Inflammatory macrophage treated with lipopolysaccharide for 1 hour (primary cell): ENCODE data around the gene PARL.

Experiments used
- DNase-seq, 2 donors: peaks; one replicate each; pipeline ENCODE4 v3.0.0-alpha.2; 2020 to 2022

Gene PARL

DNA sequence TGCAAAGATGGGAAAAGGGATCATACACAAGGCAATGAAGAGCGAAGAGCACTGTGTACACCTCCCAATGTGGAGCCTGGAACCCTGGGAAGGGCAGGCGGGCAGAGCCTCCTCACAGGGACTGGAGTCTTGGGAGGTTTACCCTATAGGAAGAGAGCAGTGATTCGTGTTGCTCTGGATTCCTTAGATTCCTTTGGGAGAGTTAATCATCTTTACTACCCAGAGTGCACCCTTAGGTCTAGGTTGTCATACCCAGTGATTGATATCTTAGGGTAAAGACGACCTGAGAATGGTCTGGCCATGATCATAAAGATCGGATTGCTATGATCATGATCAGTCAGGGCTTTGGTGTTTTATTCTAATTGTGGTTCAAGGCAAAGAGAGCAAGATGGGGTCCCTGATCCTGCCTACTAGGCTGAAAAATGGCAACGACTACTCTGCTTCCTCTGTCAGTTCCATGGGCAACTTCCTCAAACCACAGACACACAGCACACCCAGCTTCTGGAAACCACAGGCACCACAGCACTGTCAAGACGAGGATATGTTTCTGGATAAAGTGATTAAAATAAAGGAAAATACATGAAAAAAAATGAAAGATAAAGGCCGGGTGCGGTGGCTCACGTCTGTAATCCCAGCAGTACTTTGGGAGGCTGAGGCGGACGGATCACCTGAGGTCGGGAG is 38.9 kb downstream of the PARL start:
- DNase-seq = peak; percentile 23 to 37

DNA sequence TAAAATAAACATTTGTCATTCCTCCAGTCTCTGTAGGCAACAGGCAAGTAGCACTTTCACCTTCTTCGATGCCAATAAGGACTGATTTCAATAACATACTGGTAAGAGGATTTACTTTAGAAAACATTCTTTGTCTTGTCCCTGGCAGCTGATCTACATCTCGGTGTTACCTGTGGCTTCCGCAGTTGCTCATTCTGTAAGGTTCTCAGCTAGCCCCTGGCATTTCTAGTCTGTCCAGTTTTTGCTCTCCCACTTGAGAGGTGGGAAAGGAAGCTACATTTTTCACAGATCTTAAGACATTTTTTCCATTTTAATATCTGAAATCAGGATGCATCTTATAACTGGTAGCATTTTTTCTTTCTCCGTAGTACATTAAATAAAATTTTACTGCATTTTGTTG is 39.6 kb downstream of the PARL start:
- no peak for DNase-seq

DNA sequence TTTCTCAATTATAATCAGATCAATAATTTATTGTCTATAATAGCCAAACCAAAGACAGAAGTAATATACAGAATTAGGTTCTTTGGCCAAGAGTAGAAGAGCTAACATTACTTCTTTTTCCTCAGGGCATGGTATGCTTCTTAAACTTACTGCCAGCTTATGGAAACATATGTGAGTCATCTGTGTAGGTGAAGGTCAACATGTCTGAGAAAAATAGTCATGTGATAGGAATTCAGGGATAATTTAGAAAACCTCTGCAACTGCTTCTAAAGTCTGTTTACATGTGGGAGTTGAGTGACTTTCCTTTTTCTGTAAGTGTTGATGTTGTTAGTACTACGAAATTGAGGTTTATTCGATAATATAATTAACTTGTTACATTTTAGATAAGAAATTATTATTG is 40.1 kb downstream of the PARL start:
- peak; percentile 20 to 74 for DNase-seq

DNA sequence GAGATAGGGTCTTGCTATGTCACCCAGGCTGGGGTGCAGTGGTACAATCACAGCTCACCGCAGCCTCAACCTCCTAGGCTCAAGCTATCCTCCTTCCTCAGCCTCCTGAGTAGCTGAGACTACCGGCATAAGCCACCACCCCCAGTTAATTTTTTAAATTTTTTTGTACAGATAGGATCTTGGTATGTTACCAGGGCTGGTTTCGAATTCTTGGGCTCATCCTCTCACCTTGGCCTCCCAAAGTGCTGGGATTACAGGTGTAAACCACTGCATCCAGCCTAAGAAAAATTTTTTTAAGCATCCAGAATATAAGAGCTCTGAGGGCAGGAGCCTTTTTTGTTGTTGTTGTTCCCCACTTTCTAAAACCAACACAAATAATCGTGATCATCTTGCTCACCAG is 44.9 kb downstream of the PARL start:
- DNase-seq = no peak

DNA sequence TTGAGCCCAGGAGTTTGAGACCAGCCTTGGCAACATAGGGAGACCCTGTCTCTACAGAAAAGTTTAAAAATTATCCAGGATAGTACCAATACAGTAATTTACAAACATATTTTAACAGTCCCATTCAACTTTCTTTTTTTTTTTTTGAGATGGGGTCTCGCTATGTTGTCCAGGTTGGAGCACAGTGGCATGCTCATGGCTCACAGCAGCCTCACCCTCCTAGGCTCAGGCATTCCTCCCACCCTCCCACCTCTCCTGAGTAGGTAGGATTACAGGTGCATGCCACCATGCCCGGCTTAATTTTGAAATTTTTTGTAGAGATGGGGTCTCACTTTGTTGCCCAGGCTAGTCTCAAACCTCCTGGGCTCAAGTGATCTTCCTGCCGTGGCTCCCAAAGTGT is 46.8 kb downstream of the PARL start:
- no peak for DNase-seq

DNA sequence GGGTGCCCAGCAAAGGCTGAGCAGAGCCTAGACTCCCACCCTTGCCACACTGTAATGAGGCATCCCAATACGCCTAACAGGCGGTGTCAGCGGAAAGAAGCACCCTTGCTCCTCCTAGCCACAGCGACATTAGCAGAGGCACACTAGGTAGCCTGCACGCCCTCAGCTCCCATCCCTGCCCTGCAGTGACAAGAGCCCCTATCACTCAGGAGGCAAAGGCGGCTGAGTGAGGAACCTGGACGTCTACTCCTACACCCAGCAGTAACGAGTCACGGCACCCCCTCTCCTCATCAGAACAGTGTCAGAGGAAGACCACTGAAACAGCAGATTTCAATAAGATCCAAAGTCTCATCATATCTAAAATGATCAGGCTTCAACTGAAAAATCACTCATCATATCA is 47.3 kb downstream of the PARL start:
- no peak for DNase-seq

DNA sequence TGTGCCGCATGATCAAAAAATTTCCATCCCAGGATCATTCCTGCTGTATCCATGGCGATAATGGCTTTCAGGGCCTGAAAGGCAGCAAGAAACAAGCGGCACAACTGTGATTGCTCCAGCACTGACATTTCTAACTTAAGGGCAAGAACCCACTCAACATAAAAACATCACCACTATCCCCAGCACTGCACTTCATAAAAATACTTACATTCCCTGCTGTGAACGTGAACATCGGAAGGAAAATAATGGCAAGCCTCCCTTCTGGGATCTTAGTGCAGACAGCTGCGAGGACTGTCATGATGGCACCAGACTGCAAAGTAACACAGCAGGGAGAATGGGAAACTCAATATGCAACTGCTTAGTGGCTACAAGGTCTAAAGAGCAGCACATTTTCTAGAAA is 51.2 kb downstream of the PARL start:
- no peak for DNase-seq

DNA sequence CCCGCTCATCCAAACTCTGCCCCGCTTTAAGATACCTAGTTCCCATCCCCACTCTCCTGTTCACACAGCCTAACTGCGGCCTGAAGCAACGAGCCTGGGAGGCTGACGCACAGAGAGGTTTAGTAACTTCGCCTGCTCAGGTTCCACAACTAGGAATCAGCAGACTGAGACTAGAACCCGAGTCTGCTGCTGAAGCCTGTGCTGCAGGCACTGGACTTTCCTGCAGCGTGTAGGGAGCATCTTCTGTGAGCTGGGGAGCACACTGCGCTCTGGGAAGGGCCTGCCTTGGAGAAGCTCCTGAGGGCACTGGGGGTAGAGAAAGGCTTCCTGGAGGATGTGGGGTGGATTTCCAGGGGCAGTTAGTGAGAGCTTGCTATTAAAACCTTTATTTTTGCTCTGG is 54.5 kb downstream of the PARL start:
- no peak for DNase-seq

DNA sequence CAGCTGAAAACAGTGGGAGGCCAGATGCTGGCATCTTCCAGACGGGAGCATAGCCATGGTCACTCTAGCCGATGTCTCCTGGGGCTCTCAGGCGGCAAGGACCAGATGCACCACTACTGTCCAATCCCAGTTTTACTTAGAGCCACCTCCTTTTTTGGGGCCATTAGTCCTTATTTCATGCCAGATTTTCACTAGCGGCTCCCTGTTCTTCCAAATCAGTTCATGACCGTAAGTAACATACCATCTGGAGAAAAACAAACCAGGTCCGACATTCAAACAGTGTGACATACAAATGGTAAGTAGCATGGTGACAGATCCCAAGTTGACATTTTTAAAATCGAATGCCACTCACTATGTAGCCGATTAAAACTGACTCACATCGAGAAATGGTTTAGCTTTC is 55.2 kb downstream of the PARL start:
- DNase-seq = no peak

DNA sequence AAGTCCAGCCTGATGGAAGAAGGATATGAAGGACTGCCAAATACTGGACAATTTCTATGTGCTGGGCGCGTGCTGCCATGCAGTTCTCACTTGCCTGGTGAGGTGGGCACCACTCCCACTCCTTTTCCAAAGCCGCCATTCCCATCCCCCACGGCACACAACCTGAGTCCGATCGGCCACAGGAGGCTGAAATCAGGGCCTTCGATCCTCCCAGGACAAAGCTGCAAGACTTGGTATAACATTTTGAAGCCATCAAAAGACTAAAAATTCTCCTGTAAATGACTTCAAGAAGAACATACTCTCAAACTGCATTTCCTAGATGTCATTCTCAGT is 56.2 kb downstream of the PARL start:
- DNase-seq = no peak

DNA sequence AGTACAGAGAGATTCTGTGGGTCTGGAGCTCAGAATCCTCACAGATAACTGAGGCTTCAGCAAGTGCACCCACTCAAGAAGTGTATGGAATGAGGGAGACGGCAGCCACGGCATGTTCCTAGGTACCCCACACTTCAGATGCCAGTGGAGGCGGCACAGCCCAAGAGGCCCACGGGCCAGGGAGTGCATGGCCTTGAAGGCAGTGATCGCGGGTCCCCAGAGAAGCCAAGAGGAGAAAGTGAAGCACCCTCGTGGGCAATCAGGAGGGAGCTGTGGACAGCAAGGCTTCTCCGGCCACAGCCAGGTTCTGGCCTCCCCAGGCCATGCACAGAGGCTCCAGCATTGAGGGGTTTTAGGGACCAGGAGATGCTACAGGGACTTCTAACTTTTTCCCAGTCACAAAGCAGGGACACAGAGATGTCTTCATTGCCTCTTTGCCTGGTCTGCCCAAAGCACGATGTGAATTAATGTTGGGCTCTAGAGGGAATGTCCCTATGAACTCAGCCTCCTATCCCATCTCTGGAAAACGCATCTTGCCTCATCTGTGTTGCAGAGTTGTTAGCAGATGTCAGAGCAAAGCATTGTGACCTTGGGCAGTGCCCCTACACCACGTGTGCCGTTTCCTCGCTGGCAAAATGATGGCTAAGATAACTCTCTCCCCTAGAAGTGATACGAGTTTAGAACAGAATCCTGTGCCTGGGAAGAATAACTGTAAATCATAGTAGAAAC is 56.7 kb downstream of the PARL start:
- no peak for DNase-seq

DNA sequence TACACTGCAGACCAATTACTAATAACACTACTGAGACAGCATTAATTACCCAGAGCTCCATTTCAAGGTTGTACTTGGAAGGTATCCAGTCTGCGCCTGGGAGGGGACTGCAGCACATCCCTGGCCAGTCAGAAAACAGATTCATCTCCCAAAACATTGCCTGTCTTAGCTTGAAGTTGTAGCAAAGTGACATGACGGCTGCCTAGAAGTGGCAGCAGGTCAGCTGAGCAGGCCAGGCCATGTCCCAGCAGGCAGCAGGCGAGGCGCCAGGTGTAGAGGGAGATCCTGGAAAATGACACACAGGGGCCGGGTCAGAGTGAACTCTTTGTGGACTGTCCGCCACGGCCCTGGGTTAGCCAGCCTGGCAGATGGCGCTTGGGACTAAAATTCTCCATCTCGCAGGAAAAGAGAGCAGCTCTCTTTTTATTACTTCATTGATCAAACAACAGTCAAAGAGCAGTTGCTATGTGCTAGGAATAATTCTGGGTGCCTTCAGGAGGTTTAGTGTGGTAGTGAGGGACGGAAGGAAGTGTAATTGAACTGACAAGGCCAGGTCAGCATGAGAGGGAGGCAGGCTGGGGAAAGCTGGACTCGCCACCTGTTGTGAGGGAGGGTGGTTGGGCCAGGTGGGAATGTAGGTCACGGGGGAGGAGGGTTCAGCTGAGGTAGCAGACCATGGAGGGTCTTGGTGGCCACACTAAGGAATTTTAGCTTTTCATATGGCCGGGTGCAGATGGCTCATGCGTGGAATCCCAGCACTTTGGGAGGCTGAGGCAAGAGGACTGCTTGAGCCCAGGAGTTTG is 58.0 kb downstream of the PARL start:
- no peak for DNase-seq

DNA sequence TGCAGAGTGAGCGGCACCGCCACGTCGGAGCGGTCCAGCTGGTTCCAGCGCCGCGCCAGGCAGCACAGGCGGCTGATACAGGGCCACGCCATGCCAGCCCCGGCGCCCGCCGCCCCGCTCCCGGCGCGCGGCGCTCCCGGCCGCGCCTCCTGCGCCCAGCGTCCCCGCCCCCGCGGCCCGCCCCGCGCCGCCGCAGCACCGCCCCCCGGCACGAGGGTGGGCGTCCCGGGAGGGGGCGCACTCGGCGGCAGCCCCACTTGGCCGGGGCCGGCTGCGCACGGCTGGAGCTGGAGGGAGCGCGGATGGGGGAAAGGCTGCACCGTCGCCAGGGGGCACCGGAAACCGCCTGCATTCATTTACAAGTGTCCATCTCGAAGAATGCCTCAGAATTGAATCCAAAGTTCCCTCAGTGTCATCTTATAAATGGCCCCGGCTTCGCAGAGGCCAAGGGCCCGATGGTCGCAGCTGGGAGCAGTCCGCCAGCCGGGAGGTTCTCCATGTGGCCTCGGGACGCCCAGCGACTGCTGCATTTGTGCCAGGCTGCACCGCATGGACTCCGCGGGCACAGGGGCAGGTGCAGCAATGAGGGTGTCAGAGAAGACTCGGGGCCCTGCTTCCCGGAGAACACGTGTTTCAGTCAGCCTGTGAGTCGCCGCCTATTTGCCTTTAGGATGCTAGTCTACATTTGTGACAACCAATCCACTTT is 59.1 kb downstream of the PARL start, which contains the start of gene MAP6D1:
Gene MAP6D1, minus strand, starts transcription at position 122 of the 706 bp plus-strand sequence. Its CDS starts 30 bp downstream, at position 92.
- peak; percentile 14 to 24 for DNase-seq

DNA sequence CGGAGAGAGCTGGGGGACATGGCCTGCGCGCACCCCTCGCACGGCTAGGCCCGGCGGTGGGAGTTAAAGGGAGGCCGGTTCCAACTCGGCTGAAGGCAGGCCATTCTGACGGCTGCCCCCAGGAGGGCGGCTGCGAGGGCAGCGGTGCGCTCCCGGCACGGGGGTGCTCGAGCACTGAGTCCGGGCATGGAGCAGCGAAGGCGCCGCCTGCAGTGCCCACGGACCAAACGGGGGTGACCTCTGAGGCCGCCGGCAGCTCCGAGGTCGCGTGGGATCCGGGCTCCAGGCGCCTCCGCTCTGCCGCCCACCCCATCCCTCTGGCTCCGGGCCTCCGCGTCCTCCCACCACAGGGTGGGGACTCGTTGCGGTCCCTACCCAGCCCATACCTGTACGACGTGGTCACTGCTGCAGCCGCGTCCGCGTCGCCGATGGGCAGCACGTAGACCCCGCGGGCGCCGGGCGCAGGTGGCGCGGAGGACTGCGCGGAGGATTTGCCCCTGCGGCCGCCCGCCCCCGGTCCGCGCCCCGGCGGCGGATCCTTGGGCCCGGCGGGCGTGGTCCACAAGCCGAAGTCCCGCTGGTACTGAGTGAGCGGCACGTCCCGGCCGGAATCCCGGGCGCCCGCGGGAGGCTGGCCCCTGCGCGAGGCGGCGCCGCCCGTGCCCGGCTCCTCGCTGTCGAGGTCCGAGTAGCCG is 59.8 kb downstream of the PARL start:
- peak; percentile 3 to 14 for DNase-seq

DNA sequence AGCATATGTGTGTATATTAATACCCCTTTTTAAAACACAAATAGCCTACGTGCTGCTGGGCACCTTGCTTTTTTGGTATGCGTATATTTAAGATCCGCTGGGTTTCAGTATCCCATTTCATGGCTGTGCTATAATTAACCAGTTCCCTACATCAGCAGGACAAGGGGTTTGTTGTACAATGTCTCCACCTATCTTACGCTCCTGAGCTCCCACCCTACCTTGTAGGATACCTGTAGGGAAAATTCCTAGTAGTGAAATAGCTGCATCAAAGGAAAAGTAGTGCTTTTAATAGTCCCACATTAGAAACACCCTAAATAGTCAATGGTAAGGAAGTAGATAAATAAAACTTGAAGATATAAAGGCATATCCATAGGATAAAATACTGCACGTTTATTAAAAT is 60.7 kb downstream of the PARL start:
- DNase-seq = no peak

DNA sequence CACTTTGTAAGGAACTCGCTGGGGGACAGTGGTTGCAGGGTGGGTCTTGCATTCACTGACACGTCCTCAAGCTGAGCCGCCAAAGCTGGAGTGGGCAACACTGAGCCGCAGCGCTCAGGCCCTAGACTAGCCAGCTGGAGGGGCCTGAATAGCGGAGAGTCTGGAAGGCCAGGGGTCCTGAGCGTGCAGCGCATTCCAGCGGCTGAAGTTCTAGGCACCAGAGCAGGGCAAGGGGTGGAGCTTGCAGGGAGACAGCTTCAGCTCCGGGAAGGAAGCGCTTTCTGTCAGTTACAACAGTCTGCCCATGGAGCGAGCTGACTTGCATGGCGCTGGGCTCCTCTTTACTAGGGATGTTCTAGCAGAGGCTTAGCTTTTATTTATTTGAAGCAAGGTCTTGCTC is 62.0 kb downstream of the PARL start:
- DNase-seq = no peak

DNA sequence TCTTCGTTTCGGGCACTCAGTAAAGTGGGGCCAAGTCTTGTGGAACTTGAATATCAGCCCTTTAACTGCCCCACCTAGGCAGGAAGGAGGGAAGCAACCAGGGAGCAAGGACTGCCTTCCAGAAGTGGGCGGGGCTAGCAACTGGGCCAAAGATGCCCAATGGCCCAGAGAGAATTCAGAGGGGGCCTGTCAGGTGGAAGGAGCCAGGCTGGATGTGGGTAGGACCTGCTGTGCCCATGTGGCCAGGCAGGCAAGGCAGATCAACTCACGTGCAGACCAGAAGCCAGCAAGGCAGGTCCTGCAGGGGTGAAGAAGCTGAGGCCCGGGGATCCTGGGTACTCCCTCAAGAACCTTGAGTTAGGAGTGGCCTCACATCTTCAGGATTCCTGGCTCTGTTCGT is 64.8 kb downstream of the PARL start:
- DNase-seq = no peak

DNA sequence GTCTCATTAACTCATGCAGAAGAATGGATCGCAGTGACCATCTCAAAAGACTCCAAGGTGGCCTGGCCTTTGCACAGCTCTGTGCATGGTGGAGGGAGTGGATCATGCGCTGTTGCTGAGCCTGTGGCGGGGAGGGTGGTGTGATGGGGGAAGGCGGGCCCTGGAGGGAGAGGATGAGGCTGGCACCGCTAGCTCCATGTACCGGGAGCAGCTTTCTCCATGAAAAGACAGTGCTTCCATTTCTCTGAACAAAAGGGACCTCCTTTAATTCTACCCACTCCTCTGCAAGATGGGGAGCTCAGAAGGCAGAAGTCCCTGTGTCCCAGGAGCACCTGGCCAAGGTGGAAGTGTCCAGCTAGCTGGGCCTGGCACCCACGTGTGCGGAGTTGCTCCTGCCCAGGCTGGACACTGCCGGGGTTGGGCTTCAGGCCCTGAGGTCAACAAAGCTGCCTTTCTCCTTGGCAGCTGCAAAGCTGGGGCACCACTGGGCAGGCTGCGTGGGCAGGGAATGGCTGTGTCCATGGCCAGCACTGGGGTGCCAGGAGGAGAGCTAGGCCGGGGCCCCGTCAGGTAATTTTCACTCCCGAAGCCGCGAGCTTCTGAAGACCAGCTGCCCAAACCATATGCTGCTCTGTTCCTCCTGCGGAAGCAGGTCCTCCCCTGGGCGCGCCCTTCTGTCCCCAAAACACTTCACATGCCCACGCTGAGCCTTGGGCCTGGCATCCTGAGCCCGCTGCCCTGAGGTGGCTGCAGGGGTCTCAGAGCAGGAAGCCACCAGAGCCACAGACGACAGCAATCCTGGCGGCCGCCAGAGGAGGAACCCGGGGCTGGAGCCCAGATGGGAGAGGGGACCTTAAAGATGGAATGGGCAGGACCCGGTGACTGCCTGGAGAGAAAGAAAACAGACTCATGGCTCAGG is 65.7 kb downstream of the PARL start:
- no peak for DNase-seq

DNA sequence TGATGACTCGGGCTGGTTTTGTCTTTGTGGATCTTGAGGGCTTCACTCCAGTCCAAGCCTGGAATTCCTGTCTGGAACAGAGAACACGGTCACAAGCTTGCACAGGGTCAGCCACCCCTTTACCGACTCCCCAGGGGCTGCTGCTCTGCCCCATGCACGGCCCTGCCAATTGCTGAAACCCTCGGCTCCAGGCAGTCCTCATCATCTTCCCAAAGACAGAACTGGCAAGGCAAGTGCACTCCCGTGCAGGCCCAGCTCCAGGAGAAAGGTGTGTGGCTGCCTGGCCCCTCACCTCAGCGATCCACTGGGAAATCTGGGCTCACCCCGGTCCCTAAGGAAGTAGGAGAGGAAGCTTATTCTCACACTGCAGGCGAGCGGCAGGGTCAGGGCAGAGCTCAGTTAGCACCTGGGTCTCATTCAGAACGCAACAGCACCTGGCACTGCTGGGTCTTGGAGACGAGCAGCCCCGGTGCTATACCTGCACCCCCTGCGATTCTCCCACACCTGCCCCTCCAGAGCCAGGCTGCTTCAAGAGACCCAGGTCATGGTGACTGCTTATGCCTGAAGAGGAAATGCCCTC is 66.5 kb downstream of the PARL start:
- DNase-seq = no peak

DNA sequence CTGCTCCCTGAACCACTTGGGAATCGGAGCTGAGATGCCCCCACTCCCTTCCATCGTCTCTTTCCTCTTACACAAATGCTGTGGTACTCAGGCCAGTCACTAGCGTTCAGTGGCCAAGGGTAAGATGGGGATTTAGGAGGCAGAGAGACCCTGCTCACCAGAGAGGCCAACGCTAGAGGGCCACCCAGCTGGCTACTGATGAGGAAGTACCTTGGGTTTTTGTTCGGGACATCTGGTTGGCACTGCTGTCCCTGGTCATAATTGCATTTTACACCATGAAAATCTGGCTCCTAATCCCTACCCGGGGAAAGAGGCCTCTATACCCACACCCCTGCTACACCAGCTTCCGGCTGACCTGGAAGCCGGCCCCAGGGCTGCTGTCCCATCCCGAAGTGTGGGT is 67.0 kb downstream of the PARL start:
- DNase-seq = no peak
